Endothelial cell of umbilical vein (primary cell): ENCODE results near the gene HMGXB4. TPM values are rescaled to one million over a fixed set of nuclear protein-coding genes. Genes with fewer than 3 reads are reported as not detected.

Experiments
- BruUV-seq: library from RNA; stranded (reverse); fragments of 400-500 nt; replicated peaks from 2 replicates; lab custom pipeline; 2021; lab: Mats Ljungman, UMichigan
- CTCF ChIA-PET: fragments of 300-600, 350-600 bp; sonication (Branson Sonifier 250); formaldehyde crosslinking; loops from one replicate; lab custom pipeline; 2021; ENCODE audit warnings: antibody characterized with exemption, inconsistent platforms; lab: Charles Lee
- POLR2A ChIA-PET: fragments of 300-600, 350-600 bp; sonication (Branson Sonifier 250); formaldehyde crosslinking; loops from one replicate; lab custom pipeline; 2021; ENCODE audit warnings: antibody characterized with exemption, inconsistent platforms; lab: Charles Lee
- DNase-seq: peaks from one replicate; pipeline ENCODE4 v3.0.0-alpha.2; 2011; ENCODE audit warnings: low read depth, low spot score
- FAIRE-seq: peaks from 2 replicates; lab custom pipeline; 2011; peaks lifted over from hg19 to GRCh38; lab: Jason Lieb, UNC
- H2AFZ ChIP-seq: 2 replicates; pipeline ENCODE4 v1.6.0; 2012; ENCODE audit warnings: low read depth, low read length, control low read depth, inconsistent platforms
- H3K27ac ChIP-seq: 2 replicates; pipeline ENCODE4 v1.5.1; 2011; ENCODE audit warnings: low read depth, mild to moderate bottlenecking, control low read depth, low read length, moderate library complexity; ENCODE audit not compliant: insufficient read depth
- H3K27me3 ChIP-seq, 2 experiments: 2 replicates each; pipeline versions ENCODE4 v1.6.0 to v1.6.1; 2011; ENCODE audit warnings: low read length in 2 of 2, mixed read lengths in 1 of 2; ENCODE audit not compliant: control insufficient read depth in 2 of 2, insufficient read depth in 2 of 2
- H3K36me3 ChIP-seq, 2 experiments: 2 replicates in 1 of 2; 3 replicates in 1 of 2; pipeline ENCODE4 v1.5.1; 2011; ENCODE audit warnings: low read length in 2 of 2, mild to moderate bottlenecking in 1 of 2, moderate library complexity in 1 of 2; ENCODE audit not compliant: control insufficient read depth in 2 of 2, insufficient read depth in 2 of 2; ENCODE audit errors: extremely low read depth in 1 of 2
- H3K4me1 ChIP-seq: 3 replicates; pipeline ENCODE4 v1.5.1; 2011; ENCODE audit warnings: mild to moderate bottlenecking, low read length; ENCODE audit not compliant: control insufficient read depth, insufficient read depth; ENCODE audit errors: extremely low read depth
- H3K4me2 ChIP-seq: 2 replicates; pipeline ENCODE4 v1.6.1; 2011; ENCODE audit warnings: low read length, control low read depth, mixed read lengths; ENCODE audit not compliant: insufficient read depth
- H3K4me3 ChIP-seq, 3 experiments: fragments of 200-600 bp in 1 of 3; sonication (generic), shearing (Covaris generic) in 1 of 3; replicated peaks in 1 of 3; 2 replicates each; pipeline ENCODE4 v1.5.1; 2011 to 2016; ENCODE audit warnings: control low read depth in 3 of 3, low read length in 3 of 3, mild to moderate bottlenecking in 2 of 3, inconsistent platforms in 1 of 3, low read depth in 1 of 3, moderate library complexity in 1 of 3; ENCODE audit not compliant: insufficient read depth in 1 of 3
- H3K79me2 ChIP-seq: 2 replicates; pipeline ENCODE4 v1.6.0; 2012; ENCODE audit warnings: low read length, inconsistent platforms; ENCODE audit not compliant: control insufficient read depth, insufficient read depth
- H3K9ac ChIP-seq: replicated peaks from 2 replicates; pipeline ENCODE3; 2011; ENCODE audit warnings: low read length, control low read depth; ENCODE audit not compliant: insufficient read depth; ENCODE audit errors: extremely low read depth
- H3K9me1 ChIP-seq: replicated peaks from 3 replicates; pipeline ENCODE4 v1.6.0; 2011; ENCODE audit warnings: mild to moderate bottlenecking, low read length; ENCODE audit not compliant: control insufficient read depth, insufficient read depth; ENCODE audit errors: extremely low read depth
- H3K9me3 ChIP-seq: replicated peaks from 2 replicates; pipeline ENCODE4 v1.5.1; 2012; ENCODE audit warnings: low read length, inconsistent platforms; ENCODE audit not compliant: control insufficient read depth, insufficient read depth
- H4K20me1 ChIP-seq: replicated peaks from 2 replicates; pipeline ENCODE3; 2011; ENCODE audit warnings: mild to moderate bottlenecking, low read length; ENCODE audit not compliant: control insufficient read depth, insufficient read depth; ENCODE audit errors: extremely low read depth
- CTCF ChIP-seq, 2 donors: IDR thresholded peaks; 1 replicate in 1 of 2; 2 replicates in 1 of 2; pipeline ENCODE4 v1.5.1; 2011; ENCODE audit warnings: low read length in 2 of 2, mild to moderate bottlenecking in 2 of 2, moderate library complexity in 2 of 2, control low read depth in 1 of 2, inconsistent platforms in 1 of 2, low read depth in 1 of 2; ENCODE audit not compliant: insufficient read depth in 1 of 2; ENCODE audit errors: extremely low read depth in 1 of 2
- EZH2 ChIP-seq: IDR thresholded peaks from 2 replicates; pipeline ENCODE4 v1.6.1; 2012; ENCODE audit warnings: borderline replicate concordance, low read depth, mild to moderate bottlenecking, moderate library complexity, low read length, inconsistent platforms; ENCODE audit not compliant: severe bottlenecking
- FOS ChIP-seq: IDR thresholded peaks from 2 replicates; pipeline ENCODE4 v1.6.1; 2011; ENCODE audit warnings: mild to moderate bottlenecking, low read length, moderate library complexity, borderline replicate concordance; ENCODE audit not compliant: insufficient read depth
- GATA2 ChIP-seq: IDR thresholded peaks from 2 replicates; pipeline ENCODE4 v1.7.0; 2011; ENCODE audit warnings: low read depth, mild to moderate bottlenecking, moderate library complexity, mixed read lengths, low read length; ENCODE audit not compliant: insufficient read length, insufficient read depth
- JUN ChIP-seq: IDR thresholded peaks from 2 replicates; pipeline ENCODE4 v1.6.1; 2011; ENCODE audit warnings: borderline replicate concordance, low read depth; ENCODE audit not compliant: insufficient read length, insufficient read depth
- MAX ChIP-seq: IDR thresholded peaks from 2 replicates; pipeline ENCODE4 v1.6.1; 2011; ENCODE audit not compliant: insufficient read depth, insufficient read length
- MYC ChIP-seq: IDR thresholded peaks from one replicate; pipeline ENCODE4 v1.6.1; 2011; ENCODE audit warnings: mild to moderate bottlenecking, low read depth, low read length
- POLR2A ChIP-seq: IDR thresholded peaks from 2 replicates; pipeline ENCODE4 v1.6.1; 2012; ENCODE audit warnings: low read depth, mild to moderate bottlenecking, control low read depth, low read length
- POLR2AphosphoS5 ChIP-seq: IDR thresholded peaks from 2 replicates; pipeline ENCODE4 v1.6.1; 2012; ENCODE audit warnings: low read depth, mild to moderate bottlenecking, control low read depth, low read length, moderate library complexity; ENCODE audit not compliant: insufficient read depth
- dilution Hi-C: fragments of 300-500 bp; cut with MboI; formaldehyde crosslinking; loops from one replicate; pipeline ENCODE4 v1.15.0; 2019; ENCODE audit warnings: low sequenced_read_pairs; ENCODE audit not compliant: extremely low pct_ligation_motif_present
- intact Hi-C: fragments of 100-400 bp; cut with micrococcal nuclease; formaldehyde crosslinking; loops from one replicate; pipeline ENCODE4 v1.10.0; 2022
- polyA plus RNA-seq, 4 experiments: library from polyadenylated mRNA; depleted of rRNA in 3 of 4; stranded (reverse) in 3 of 4; unstranded in 1 of 4; fragments of >200 nt; gene quantifications; 2 replicates each; pipeline versions ENCODE4 v1.2.1 to v1.2.3, GENCODE V29; 2011 to 2012; ENCODE audit warnings: missing spikeins in 1 of 4
- total RNA-seq: library from RNA; stranded (reverse); gene quantifications from 2 replicates; pipeline ENCODE4 v1.2.3, GENCODE V29; 2021

HMGXB4 gene
- total and polyA plus RNA-seq, 2 donors (not counting 3 experiments of a cell fraction or from before 2014, with no cell fraction given) = 12.2 to 30.5 TPM

- Histone ChIP-seq H4K20me1 (no peaks in the 10 kb centered on the region), H3K4me1 (no peaks in the 10 kb centered on the region), H3K79me2 (no peaks in the 10 kb centered on the region), H3K27ac (no peak overlapping the region), H3K9me1 (no peaks in the 10 kb centered on the region), H3K9me3 (no peaks in the 10 kb centered on the region), H3K4me3 (no peak overlapping the region), H2AFZ (no peak overlapping the region), H3K4me2 (no peak overlapping the region), H3K9ac (no peak overlapping the region), H3K27me3 (no peaks in the 10 kb centered on the region), H3K36me3 (peaks cover 2 to 47% of the 10 kb centered on the region in 2 experiments)
- POLR2A ChIA-PET = no interaction called here
- no peak for DNase-seq
- no peak for FAIRE-seq
- CTCF ChIA-PET = interaction anchor here (1.5 kb wide), 1 partner anchor 25 kb away, joined by 3 read pairs; no protein-coding TSS in a partner anchor
- intact Hi-C loops = no loop called here
- TF ChIP-seq CTCF (IDR thresholded peaks at IDR 0.05; ENCODE audit: extremely low read depth in 1 of 2, insufficient read depth in 1 of 2, low read depth in 1 of 2, low read length in 2 of 2) = peak in 1 of 2 donors; percentile 10
- TF ChIP-seq FOS = no peak
- no TSS peak for BruUV-seq
- dilution Hi-C loops = no loop called here
Measured at GRCh38 chr22:35337932-35338331, 80.6 kb downstream of the HMGXB4 start.

- peaks cover 0 to 32% of the 10 kb centered on the region in 2 experiments for H3K36me3 ChIP-seq
- dilution Hi-C loops (no loop called here), intact Hi-C loops (no loop called here)
- no peak overlapping the region for H3K27ac ChIP-seq
- no peak overlapping the region for H3K4me3 ChIP-seq
- CTCF ChIA-PET = interaction anchor here (1.5 kb wide), 1 partner anchor 10 kb away, joined by 7 read pairs; no protein-coding TSS in a partner anchor
- no peaks in the 10 kb centered on the region for H3K79me2 ChIP-seq
- no peak overlapping the region for H3K9ac ChIP-seq
- TF ChIP-seq EZH2 = no peak
- no peak for TF ChIP-seq JUN
- no peak for TF ChIP-seq POLR2A
- no peak for TF ChIP-seq GATA2
- TF ChIP-seq MAX = no peak
- no peak for TF ChIP-seq FOS
- no peak for TF ChIP-seq MYC
- no peak for TF ChIP-seq POLR2AphosphoS5
- TF ChIP-seq CTCF (IDR thresholded peaks at IDR 0.05; ENCODE audit: extremely low read depth in 1 of 2, insufficient read depth in 1 of 2, low read depth in 1 of 2, low read length in 2 of 2) = no peak
- no peak overlapping the region for H2AFZ ChIP-seq
- H3K27me3 ChIP-seq = no peaks in the 10 kb centered on the region
- no peak for DNase-seq
- no peaks in the 10 kb centered on the region for H3K4me1 ChIP-seq
- no peaks in the 10 kb centered on the region for H3K9me1 ChIP-seq
- no peak for FAIRE-seq
- POLR2A ChIA-PET = no interaction called here
- no peaks in the 10 kb centered on the region for H3K9me3 ChIP-seq
- no TSS peak for BruUV-seq
- H4K20me1 ChIP-seq = no peaks in the 10 kb centered on the region
- no peak overlapping the region for H3K4me2 ChIP-seq
Measured at GRCh38 chr22:35341090-35341874, 84.0 kb downstream of the HMGXB4 start.
